GM18517 (cell line): ENCODE data around the gene SLC2A4.

Experiments used
- ATAC-seq: cut with Tn5 transposase; IDR thresholded peaks from one replicate; pipeline ENCODE4 v1.9.1; 2021; ENCODE audit warnings: mild to moderate bottlenecking, moderate library complexity; ENCODE audit not compliant: unreplicated experiment

SLC2A4 gene

GRCh38 chr17:7246779-7247178 is 34.7 kb upstream of the SLC2A4 start:
- ATAC-seq = no peak

DNA sequence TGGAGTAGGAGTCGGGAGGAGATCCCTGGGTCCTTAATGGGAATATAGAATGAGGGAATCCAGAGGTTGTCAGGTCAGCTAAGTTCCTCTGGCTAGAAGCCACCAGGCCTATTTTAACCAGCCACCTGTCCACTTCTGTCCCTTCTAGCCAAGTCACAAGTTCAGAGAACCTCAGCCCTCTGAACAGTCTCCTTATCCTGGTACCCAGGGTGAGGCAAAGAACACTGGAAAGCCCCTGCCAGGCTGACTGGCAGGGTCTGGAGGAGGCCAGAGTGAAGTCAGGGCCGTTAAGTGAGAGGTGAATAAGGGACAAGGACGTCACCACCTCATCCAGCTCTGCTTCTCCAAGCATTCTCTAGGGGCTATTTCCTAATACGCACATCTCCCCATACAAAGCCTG is 32.7 kb upstream of the SLC2A4 start:
- no peak for ATAC-seq

DNA sequence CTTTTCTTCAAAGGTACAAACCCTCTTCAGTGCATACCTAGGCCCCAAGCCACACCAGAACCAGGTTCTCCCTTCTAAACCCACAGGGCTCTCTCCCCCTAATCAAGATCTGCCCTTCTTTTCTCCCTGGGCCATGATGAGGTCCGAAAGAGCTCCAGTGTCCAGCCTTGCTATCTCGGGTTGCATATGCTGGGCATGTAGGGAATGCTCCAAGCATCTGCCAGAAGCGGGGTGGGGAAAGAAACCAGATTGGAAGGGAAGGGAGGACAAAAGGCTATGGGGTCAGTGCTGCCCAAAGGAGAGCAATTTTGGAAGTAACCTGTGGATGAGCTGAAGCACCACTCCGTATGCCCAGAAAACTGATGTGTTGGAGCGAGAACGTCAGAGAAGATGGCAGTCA is 32.3 kb upstream of the SLC2A4 start:
- no peak for ATAC-seq

- no peak for ATAC-seq
These were observed 31.7 kb upstream of the SLC2A4 start for GRCh38 chr17:7249830-7250229.

GRCh38 chr17:7250695-7251627 is 30.6 kb upstream of the SLC2A4 start:
- no peak for ATAC-seq

GRCh38 chr17:7251661-7252175 is 29.8 kb upstream of the SLC2A4 start, which contains the start of gene CTDNEP1:
Gene CTDNEP1 (minus strand): TSS chr17:7251734. CDS start chr17:7251296, 438 bp downstream.
- ATAC-seq = peak; percentile 89

DNA sequence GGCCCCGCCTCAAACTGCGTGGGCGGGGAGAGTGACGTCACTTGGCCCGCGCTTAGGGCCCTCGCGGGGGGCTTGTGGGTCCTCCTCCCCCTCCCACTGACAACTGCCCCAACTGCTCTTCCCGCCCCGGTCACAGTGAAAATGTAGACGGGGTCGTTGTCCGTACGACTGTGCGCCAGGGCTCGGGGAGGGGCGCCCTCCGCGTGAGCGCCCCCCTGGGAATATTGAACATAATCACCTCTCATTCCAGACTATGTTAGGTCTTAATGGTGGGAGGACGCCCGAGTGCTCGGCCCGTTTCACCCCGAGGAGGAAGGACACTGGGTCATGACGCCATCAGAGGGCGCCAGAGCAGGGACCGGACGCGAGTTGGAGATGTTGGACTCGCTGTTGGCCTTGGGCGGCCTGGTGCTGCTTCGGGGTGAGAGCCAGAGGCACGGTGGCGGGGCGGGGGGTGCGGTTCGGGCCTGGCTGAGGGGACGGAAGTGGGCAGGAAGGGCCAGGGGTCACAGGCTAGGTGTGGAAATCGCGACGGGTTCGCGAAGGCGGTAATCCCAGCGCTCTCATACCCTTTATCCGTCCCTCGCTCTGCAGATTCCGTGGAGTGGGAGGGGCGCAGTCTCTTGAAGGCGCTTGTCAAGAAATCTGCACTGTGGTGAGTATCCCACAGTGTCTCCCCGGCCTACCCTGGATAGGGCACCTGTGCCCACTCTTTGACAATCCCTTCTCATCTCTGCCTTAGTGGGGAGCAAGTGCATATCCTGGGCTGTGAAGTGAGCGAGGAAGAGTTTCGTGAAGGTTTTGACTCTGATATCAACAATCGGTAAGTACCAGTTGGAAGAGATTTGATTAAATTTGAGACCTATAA is 29.1 kb upstream of the SLC2A4 start, which contains the start of gene ELP5:
ELP5 (plus strand) TSS at position 40 of the 868 bp plus-strand sequence; CDS start at position 376, 336 bp downstream.
- ATAC-seq = peak; percentile 48

- no peak for ATAC-seq
These were observed 28.4 kb upstream of the SLC2A4 start for GRCh38 chr17:7253082-7253481.

DNA sequence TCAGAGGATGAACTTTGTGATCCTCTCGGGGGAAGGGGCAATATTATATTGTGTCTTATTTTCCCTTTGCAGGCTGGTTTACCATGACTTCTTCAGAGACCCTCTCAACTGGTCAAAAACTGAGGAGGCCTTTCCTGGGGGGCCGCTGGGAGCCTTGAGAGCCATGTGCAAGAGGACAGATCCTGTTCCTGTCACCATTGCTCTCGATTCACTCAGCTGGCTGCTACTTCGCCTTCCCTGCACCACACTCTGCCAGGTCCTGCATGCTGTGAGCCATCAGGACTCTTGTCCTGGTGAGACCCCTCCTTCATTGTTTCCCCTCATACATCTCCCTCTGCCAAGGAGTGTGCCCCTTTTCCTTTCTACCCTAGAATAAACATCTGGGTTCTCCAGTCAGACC is 27.0 kb upstream of the SLC2A4 start:
- no peak for ATAC-seq

DNA sequence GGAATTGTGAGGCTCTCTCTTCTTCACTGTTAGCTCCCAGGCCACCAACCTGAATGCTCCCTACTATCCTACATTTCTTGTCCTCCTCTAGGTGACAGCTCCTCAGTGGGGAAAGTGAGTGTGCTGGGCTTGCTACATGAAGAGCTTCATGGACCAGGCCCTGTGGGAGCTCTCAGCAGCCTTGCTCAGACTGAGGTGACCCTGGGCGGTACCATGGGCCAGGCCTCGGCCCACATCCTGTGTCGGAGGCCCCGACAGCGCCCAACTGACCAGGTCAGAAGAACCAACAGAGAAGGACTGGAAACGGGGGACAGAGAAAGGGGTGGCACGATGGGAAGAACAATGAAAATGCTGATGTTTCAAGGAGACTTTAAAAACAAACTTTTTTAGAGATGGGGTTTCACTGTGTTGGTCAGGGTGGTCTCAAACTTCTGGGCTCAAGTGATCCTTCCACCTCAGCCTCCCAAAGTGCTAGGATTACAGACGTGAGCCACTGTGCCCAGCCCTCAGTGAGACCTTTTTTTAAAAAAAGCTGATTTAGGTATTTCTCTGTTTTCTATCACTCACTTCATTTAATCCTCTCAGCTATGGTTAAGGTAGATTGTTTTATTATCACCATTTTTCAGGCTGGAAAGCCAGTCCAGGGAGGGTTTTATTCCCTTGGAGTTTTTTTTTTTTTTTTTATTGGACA is 24.6 kb upstream of the SLC2A4 start:
- ATAC-seq = no peak

- ATAC-seq = no peak
These were observed 22.6 kb upstream of the SLC2A4 start for GRCh38 chr17:7258731-7259554.

GRCh38 chr17:7259555-7259889 is 22.0 kb upstream of the SLC2A4 start:
- ATAC-seq = no peak

DNA sequence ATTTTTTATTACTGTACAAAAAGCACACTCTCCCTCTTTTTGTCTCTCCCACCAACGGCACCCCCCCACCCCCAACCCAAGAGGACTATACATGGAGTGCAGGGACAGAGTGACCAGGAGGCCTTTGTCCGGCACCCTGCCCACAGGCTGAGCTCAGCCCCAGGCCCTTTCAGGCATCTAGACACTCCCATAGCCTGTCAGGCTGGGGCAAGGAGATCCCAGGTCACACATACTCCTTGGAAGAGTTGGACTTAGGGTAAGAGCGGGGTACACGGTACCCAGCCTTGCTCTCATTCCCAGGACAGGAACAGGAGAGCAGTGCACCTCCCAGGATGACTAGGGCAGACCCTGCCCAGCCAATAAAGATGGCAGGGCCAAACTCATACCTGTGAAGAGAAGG is 21.4 kb upstream of the SLC2A4 start:
- no peak for ATAC-seq

DNA sequence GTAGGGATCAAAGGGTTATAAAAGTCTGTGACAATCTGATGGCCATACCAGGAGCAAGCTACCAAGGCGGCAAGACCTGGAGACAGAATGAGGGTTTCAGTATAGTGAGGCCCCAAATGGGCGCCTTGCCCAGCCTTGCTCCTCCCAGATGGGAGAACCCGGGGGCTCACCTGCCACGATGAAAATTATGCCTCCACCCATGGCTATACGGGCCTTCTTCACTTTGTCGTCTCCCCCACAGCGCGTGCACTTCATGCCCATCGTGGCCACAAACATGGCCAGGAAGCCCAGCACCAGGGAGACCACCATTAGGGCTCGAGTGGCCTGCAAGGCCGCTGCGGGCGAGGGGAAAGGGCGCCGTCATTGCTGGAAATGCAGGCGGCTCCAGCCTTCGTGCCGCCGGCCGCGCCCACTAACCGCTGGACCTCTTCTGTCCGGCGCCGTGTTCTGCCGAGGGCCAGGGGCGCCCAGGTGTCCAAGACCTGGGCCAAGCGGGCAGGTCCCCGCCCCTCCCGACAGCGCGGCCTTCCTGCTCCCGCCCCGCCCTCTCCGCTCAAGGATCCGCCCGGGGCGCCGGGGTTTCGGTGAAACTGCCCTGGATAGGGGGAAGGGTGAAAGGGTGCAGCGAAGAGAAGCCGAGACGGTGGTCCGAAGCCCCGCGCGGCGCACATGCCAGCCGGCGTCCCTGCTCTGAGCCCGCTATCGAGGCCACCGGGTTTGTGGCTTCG is 20.7 kb upstream of the SLC2A4 start:
- ATAC-seq = no peak

DNA sequence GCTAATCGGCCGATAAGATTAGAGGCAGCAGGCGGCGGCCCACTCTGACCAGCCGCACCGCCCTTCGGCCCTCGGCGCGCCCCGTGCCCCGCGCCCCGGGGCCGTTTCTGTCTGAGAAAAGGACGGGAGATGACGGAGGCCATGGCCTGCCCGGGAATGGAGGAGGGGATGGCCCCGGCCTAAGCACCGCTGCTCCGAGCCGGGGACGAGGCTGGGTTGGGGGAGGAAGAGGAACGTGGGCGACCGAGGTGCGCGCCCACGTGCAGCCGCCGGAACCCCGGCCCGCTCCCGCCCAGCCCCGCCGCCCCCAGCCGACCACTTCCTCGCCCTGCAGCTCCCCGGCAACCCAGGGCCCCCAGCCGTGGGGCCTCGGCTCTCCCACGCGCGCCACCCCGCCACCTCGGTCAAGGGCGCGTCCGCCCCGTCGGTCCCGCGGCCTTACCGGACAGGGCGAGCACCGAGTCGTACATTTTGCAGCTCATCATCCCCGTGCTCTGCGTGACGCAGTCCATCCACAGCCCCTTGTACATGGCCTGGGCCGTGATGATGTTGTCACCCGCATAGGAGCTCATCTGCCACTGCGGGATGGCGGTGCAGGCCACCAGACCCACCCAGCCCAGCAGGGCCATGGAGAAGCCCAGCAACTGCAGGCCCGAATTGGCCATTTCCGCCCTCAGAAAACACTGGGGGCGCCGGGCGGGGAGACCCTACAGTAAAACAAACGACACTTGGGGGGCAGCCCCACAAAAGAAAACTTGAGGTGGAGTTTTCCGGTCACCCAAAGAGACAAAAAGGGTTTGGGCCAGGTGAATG is 19.9 kb upstream of the SLC2A4 start:
- no peak for ATAC-seq

GRCh38 chr17:7262192-7262934 is 19.2 kb upstream of the SLC2A4 start, which contains the start of gene CLDN7:
Gene CLDN7 (minus strand): TSS chr17:7262478. CDS start chr17:7262043, 435 bp downstream.
- no peak for ATAC-seq

- no peak for ATAC-seq
These were observed 18.4 kb upstream of the SLC2A4 start for GRCh38 chr17:7262935-7263800.
